PC-9 (cell line): ENCODE measurements around the gene FLT4.

ENCODE experiments used
- CTCF ChIP-seq: fragments of 200-600 bp; sonication (generic); conservative IDR thresholded peaks from 2 replicates; pipeline ENCODE4 v1.6.1; 2017; ENCODE audit warnings: mixed run types, antibody characterized with exemption, mild to moderate bottlenecking, moderate library complexity
- EZH2 ChIP-seq: fragments of 200-600 bp; sonication (generic); IDR thresholded peaks from 2 replicates; pipeline ENCODE4 v1.8.0; 2017; ENCODE audit warnings: antibody characterized with exemption, low read depth

GRCh38 chr5:180604271-180604670 is 45.1 kb downstream of the FLT4 start:
- no peak for TF ChIP-seq EZH2
- TF ChIP-seq CTCF: no peak
